HG02642 (cell line): Measurements from ENCODE around the gene NDFIP1.

ENCODE experiments used
- ATAC-seq: cut with Tn5 transposase; IDR thresholded peaks from one replicate; pipeline ENCODE4 v1.9.1; 2021; ENCODE audit warnings: mild to moderate bottlenecking; ENCODE audit not compliant: unreplicated experiment, poor library complexity

The NDFIP1 gene, protein sequence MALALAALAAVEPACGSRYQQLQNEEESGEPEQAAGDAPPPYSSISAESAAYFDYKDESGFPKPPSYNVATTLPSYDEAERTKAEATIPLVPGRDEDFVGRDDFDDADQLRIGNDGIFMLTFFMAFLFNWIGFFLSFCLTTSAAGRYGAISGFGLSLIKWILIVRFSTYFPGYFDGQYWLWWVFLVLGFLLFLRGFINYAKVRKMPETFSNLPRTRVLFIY

DNA sequence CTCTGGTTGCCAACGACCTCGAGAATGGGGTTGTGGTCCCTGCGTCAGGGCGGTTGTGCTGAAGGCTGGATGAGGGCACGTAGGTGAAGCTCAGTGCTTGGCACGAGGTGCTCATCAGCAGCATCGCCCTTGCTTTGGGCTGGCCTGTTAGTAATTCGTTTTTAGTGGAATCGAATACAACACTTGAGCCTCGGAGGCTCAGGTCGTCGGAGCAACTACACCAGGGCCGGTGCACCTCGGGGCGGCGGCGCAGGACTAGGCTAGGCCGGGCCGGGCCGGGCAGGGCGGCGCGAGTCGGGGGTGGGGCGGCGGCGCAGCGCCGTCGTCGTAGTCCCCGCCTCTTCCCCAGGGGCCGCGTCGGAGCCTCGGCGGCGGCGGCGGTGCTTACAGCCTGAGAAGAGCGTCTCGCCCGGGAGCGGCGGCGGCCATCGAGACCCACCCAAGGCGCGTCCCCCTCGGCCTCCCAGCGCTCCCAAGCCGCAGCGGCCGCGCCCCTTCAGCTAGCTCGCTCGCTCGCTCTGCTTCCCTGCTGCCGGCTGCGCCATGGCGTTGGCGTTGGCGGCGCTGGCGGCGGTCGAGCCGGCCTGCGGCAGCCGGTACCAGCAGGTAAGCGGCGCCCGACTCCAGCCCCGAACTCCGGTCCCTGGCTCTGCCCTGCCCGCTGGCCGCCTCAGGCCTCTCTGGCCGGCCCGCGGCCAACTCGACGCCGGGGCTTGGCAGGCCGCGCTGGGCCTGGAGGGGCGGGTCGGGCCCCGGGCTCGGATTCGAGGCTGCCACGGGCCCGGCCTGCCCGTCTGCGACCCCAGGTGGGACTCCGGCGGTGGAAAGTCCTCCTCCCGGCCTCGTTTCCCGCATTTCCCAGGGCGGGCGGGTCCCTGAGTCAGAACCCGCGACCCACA, at the start of gene NDFIP1:
Gene NDFIP1 (plus strand): TSS at position 348 of the 899 bp plus-strand sequence. CDS start 196 bp downstream, at position 544.
- ATAC-seq = peak; percentile 97

DNA sequence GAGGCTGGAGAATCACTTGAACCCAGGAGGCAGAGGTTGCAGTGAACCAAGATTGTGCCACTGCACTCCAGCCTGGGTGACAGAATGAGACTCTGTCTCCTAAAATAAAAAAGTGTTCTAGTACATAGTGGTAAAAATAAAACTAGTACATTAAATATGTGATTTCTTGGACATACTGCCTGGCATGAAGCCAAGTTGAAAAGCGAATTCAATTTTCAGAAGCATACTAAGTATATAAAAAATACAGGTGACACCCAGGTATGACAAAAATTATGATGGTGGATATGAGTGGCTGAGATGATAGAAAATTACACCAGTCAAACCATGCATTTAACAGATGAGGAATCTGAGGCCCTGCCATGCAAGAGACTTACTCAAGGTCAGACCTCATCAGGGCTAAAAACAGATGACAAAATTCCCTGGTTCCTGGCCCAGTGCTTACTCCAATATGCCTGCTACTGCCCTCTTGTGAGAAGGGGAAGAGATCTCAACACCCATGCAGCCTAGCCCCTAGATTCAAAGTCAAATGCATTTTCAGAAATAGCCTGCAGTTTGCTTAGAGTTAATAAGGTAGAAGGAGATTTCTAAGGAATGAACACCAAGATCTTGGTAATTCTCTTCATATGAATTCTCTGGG, 49.2 kb upstream of the NDFIP1 start:
- no peak for ATAC-seq

DNA sequence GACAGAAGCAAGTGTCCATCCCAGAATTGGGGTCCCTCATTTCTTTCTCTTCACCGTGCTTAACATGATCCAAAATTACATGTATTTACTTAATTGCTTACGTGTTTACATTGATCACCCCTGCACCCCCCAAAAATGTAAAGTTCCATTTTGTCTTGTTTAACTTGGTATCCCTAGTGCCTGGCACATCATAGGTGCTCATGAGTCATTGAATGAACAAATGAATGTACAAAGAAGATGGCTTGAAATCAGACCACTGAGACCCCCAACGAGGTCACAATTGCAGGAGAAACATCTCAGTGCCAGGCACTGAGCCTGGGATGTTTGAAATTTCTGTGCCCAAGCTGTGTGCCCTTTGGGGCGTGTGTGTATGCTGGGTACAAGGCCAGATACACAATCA, 45.2 kb upstream of the NDFIP1 start:
- no peak for ATAC-seq

DNA sequence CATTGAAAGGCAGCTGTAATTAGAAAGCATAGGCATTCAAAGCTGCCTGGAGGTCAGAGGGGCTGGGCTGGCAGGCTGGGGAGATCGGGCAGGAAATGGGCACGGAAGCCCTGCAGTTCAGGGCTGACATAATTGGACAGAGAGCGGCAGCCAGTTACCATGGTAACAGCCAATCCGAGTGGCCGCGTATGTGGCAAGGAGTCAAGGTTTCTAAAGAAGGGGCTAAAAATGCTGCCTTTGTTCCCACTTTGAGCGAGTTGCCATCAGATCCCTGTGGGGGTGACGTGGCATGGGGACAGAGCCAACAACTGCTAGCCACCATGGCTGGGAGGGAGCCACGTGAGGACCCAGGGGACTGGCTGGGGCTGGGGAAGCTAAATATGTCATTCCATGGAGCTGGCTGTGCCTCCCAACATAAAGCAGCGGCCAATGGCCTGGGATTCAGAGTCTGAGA, 44.7 kb upstream of the NDFIP1 start:
- ATAC-seq = no peak

DNA sequence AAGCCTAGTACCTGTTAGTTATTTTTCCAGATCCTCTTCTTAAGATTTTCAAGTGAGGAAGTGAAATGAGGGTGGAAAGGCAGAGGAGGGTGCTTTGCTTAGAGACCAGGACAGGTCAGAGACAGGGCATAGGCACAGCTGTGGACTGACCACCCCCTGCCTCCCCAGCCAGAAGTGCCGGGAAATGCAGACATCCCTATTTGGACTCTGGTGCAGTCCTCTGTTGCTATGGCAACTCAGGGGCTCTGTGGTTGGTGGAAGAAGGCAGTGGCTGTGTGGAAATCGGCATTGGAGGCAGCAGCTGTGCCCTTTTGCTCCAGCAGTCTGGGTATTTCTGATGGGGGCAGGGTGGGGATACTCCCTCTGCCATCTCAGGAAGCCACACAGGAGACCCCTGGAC, 43.3 kb upstream of the NDFIP1 start:
- ATAC-seq = no peak

DNA sequence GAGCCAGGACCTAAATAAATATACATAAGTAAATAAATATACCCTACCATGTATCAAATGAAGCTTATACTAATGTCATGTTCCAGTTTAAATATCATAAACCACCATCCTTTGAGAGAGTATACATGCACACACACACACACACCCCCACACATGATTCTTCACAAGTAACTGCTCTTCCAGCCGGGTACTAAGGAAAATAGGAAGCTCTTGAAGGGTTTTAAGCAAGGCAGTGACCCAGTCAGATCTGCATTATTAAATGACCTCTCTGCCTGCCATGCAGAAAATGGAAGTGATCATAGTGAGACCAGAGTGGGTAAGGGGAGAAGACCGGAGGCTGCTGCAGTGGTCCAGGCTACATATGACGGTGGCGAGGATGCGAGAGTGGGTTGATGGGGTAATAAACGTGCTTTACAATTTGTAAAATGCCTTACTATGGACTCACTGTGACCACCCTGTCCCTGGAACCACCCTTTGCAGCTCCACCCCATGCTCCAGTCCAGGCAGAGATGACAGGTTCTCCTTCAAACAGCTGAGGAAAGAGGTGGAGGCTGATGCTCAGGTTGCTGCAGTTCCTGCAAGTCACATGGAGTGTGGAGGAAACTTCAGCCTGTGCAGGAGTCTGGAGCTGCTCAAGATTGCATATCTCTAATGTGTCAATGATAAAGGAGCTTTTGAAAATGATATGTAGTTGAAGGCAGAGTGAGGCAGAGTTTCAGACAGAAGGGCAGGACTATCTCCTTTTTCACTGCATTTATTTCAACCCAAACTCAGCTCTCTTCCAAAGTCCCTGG, 38.8 kb upstream of the NDFIP1 start:
- no peak for ATAC-seq

DNA sequence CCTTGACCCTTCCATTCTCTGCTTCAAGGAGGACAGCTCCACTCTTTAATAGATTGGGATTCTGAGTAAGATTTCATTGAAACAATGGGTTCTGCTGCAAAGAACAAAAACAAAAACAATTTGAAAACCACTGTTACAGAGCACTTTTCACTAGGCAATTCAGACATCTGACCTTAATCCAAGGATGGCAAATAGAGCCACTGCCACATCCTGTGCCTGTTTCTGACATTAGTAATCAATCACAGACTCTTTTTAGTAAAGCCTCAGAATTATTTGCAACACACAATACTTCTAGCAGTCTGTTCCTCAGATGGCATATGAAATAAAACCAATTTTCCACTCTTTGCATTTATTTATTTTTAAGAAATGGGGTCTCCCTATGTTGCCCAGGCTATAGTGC, 37.8 kb upstream of the NDFIP1 start:
- ATAC-seq = no peak

DNA sequence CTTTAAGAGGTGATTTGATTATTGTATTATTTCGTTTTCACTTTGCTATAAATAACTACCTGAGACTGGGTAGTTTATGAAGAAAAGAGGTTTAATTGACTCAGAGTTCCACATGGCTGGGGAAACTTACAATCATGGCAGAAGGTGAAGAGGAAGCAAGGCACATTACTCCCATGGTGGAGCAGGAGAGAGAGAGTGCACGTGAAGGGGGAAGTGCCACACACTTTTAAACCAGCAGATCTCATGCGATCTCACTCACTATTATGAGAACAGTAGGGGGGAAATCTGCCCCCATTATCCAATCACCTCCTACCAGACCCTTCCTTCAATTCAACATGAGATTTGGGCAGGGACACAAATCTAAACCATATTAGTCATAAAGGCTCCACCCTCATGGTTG, 36.1 kb upstream of the NDFIP1 start:
- ATAC-seq = no peak

DNA sequence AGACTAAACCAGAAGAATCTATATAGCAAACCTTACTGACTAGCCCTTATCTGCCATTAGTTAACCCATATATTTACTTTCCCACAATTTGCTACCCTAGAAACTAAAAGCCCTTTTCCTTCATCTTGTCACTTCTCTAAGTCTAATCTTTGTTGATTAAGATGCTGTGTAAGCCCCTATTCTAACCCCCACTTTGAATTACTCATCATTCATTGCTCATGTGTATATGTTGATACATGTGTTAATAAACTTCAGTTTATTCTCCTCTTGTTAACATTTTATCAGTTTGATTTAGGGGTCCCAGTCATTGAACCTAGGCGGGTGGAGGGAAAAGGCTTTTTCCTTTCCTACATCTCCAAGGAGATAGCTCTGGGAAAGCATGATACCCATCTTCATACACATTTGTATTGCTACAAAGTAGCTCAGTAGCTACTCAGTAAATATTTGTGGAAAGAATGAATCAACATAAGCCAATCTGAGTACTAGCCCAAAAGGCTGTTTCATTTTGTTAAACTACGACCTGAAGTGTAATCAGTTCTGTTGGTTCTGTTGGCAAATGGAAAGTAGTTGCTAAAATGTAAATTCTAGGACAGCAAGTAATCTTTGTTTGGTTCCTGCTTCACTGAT, 35.1 kb upstream of the NDFIP1 start:
- ATAC-seq = no peak

DNA sequence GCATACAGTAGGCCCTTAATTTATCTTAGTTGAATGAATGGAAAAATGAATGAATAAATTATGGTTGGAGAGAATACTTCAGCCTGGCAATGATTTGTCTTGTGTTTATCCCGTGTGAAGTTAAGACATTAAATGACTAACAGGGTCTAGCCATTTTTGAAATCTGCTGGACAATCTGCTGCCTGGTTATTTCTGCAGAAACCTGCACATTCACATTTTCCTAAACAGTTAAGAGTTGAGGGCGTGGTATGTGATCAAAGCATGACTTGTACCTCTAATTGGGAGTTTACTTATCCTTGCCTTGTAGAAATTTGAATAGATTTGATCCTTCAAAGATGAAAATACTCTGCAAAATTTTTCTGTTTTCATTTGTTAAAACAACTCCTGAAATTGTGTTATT, 34.6 kb upstream of the NDFIP1 start:
- ATAC-seq = no peak

DNA sequence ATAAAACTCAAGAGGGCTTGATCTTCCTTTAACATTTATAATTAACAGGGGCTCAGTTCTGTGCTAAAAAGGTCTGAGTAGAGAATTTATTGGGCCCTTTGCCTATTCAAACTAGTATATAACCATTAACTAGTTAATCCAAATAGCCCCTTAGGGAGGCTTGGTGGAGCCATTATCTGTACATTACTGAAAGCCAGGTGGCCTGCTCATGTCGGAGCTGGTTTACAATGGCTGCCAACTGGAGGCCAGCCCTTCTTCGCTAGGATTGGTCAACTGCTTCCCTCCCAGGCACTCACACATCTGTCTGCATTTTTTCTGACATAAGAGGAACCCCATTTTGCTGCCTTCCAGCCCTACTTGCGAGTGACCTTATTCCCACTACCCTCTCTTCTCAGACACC, 30.4 kb upstream of the NDFIP1 start:
- ATAC-seq = no peak

DNA sequence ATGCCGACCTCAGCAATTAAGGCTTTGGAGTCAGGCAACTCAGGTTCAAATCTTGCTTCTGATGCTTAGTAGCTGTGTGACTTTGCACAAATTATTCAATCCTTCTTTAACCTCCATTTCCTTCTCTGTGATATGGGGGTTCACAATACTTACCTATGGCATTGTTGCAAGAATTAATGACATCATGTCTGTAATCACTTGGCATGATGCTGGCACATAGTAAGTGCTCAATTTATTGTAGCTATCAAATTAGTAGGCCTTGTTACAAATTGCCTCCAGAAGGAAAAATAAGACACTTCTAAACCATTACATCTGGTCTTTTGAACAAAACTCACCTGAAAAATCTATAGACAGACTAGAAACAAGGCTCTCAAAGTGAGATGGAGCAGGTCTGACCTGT, 29.9 kb upstream of the NDFIP1 start:
- ATAC-seq = no peak

DNA sequence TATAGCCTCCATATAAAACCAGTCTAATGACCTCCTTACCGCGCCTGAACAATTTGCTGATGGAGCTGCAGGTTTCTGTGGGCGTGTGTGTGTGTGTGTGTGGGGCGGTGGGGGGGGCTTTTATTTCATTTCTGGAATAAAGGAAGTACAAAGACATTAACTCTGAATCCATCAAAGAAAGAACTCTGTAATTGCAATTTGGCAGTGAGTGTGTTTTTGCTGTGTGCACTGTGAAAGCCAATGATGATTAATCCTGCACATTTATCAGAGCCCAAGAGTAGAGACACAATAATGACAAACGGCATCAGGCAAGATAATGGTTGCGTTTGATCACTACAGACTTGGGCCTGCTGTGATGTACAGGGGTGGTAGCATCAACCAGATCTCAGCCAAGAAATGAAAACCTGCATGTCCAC, 29.3 kb upstream of the NDFIP1 start:
- no peak for ATAC-seq

DNA sequence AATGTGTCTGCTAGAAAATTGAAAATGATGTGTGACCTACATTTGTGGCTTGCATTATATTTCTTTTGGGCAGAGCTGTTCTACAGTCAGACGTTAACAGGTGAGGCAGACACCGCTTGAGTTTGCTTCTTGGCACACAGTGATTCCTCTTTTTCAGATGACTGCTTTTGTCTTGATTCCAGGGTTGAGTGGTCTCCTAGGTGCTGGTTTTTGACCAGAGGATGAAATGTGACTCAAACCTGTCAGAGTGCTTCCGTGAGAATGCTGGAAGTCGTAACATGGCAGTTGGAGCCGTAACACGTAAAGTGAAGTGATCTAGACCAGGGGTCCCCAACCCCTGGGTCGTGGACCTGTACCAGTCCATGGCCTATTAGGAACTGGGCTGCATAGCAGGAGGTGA, 28.3 kb upstream of the NDFIP1 start:
- no peak for ATAC-seq

DNA sequence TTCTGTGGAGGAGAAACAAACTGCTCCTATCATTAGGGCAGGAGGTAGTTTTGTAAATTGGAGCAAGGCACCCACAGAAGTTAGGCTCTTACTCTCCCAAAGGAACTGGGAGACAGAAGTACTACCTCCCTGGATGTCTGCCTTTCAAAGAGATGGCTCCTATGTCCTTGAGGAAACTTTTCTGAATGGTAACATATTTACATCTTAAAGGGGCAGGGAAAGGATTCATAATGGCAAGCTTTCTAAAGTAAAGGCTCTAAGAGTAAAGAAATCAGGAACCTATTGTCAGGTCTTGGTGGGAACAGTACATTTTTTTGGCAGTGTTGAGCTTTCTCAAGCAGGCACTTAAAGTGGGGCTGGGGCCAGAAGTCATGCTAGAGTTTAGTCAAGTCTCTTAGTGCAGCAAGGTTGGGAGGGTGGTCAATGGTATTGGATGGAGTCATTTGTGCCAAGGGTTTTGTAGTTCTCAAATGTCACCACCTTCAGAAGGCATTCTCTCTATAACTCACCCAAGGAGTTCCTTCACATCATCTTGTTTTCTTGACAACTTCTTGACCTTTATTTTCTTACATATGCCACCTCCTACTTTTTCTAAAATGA, 26.3 kb upstream of the NDFIP1 start:
- no peak for ATAC-seq

DNA sequence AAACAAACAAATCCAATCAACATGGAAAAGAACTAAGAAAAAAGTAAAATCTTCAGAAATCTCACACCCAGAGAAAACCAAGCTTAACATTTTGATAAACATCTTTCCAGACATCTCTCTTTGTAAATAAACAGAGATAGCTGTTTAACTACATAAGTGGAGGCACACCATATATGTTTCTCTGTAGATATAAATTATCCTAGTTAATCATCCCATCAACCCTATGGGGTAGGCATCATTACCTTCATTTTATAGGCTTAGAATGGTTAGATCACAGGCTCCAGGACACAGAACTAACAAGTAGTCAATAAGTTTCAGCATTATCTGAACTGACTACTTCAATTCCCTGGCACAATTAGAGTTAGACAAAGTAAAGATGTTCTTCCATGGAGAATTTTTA, 22.4 kb upstream of the NDFIP1 start:
- no peak for ATAC-seq

DNA sequence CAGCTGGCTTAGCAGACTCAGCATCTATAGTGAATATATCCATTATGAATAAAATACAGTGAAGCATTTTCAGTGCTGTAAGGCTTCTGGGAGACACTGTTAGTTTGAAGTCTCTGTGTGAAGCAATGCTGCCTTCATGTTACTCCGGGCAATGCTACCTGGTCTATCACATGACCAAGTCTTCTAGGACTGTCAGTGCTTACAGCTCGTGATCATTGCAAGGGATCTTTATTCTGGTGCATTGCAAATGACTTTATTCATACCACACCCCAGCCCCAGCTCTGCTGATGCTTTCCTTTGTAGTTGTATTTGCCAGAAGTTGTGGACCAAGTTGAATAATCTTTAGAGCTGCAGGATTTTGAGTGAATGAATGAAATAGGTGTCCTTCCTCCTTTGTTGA, 21.9 kb upstream of the NDFIP1 start:
- ATAC-seq = no peak

DNA sequence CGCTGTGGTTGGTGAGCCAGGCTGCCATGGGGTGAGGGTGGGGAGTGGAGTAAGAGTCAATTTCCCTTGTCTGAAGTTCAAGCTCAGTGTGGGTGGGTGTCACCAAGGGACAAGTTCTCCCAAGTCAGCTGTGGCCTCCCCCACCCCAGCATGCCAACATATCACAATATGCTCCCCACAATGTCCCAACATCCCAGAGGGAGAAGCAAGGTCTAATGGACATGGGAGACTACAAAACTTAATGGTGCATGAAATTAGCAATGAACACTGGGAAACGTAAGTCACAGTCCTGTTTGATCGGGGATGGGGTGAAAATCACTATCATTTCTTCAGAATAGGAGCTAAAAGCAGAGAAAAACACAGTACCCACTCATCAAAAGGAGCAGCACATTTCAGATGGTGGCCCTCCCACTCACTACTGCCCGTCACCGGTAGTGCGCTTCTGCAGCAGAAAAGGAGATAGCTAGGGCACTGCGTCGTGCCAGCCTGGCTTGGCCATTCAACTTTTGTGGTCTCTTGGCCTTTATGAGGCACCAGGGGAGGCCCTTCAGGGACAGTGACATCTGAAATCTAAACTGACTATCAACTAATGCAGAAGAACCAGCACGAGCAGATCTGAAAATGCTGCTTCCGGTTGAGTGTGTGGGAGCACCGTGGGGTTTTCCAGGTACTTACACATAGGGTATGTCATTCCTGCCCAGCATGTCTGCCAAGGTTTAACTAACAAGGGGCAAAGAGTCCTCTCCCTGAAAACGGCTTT, 20.5 kb upstream of the NDFIP1 start:
- no peak for ATAC-seq
